ENCODE results near the gene FAM174C.

FAM174C gene

DNA sequence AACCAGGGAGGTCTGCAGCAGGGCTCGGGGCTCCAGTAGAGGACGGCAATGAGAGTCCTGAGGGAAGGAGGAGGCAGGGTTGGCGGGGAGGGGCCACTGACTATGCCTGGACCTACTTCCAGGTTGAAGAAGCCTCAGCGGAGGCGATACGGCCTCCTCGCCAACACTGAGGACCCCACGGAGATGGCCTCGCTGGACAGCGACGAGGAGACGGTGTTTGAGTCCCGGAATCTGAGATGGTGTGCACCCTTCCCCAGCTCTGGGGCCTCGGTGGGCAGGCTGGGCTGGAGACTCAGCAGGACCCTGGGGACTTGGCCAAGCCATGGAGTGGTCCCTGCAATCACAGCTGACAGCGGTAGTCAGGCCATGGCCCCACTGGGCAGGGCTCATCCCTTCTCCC, 1.7 kb downstream of the FAM174C start:
- peak overlapping the region; percentile 99 for H3K27ac ChIP-seq

DNA sequence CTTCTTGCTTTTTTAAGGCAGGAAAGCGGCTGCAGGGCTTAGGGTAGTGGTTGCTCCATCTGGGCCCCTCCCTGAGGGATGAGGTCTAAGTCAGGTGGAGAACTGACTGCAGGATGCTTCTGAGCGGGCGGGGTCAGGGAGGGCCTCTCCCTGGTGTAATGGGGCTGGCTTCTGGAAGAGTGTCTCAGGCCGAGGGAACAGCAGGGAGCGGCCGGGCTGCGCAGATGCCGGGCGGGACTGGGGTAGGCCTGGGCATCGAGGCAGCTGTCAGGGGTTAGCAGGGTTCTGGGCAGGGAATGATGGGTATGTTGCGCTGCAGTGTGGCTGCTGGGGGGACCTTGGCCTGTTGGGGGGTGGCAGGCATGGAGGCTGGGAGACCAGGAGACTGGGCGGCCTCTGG, 2.7 kb downstream of the FAM174C start:
- H3K27ac ChIP-seq, result peak overlapping the region; percentile 99
- TF ChIP-seq ZFX (IDR thresholded peaks at IDR 0.05; ENCODE audit: borderline replicate concordance), result no peak
- TF ChIP-seq, protein P1, sequence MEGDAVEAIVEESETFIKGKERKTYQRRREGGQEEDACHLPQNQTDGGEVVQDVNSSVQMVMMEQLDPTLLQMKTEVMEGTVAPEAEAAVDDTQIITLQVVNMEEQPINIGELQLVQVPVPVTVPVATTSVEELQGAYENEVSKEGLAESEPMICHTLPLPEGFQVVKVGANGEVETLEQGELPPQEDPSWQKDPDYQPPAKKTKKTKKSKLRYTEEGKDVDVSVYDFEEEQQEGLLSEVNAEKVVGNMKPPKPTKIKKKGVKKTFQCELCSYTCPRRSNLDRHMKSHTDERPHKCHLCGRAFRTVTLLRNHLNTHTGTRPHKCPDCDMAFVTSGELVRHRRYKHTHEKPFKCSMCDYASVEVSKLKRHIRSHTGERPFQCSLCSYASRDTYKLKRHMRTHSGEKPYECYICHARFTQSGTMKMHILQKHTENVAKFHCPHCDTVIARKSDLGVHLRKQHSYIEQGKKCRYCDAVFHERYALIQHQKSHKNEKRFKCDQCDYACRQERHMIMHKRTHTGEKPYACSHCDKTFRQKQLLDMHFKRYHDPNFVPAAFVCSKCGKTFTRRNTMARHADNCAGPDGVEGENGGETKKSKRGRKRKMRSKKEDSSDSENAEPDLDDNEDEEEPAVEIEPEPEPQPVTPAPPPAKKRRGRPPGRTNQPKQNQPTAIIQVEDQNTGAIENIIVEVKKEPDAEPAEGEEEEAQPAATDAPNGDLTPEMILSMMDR (IDR thresholded peaks at IDR 0.05), result no peak

More for the DNA sequence above, 1.7 kb downstream of the FAM174C start:
- TF ChIP-seq, protein P1 (IDR thresholded peaks at IDR 0.05), result no peak
- TF ChIP-seq ZFX (IDR thresholded peaks at IDR 0.05; ENCODE audit: borderline replicate concordance), result no peak

DNA sequence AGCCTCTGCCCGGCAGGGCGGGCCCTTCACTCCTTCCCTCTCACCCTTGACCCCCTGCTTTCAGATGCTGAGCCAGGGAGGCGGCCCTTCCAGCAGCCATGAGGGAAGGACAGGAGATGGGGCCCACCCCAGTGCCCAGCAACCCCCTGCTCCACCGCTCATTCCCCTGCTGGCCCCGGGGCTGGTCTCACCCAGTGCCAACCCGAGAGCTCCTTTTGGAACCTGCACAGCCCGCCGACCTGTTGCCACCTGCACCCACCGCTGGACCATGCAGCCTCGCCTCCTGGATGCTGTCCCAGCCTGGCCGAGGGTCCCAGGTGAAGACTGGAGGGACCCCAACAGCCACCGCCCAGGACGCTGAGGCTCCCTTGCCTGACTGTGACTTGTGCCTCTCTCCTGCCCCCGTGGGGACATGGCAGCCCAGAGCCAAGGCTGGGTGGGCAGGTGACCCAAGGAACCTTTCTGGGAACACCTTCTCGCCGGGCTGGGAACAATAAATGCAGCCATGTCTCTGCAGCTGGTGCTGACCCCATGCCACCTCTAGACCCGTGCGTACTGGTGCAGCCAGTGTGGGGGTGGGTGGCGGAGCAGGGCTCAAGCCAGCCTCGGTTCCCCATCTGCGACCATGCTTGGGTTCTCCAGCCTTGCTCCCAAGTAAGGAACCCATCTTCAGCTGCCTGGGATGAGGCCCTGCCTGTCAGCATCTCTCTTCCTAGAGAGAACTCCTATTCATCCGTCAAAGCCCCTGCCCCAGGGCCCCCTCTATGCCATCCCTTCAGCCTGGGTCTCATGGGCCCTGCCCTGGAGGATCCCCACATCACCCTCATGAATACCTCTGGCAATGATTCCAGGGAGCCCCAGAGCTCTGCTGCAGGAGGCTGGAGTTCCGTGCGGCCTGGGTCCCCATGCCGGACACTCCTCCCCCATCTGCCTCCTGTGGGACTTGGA, 3.7 kb downstream of the FAM174C start:
- TF ChIP-seq ZFX (IDR thresholded peaks at IDR 0.05; ENCODE audit: borderline replicate concordance), result no peak
- TF ChIP-seq, protein P1 (IDR thresholded peaks at IDR 0.05), result no peak
- peak overlapping the region; percentile 49; the same call in 1 of the 2 replicates for H3K27ac ChIP-seq

DNA sequence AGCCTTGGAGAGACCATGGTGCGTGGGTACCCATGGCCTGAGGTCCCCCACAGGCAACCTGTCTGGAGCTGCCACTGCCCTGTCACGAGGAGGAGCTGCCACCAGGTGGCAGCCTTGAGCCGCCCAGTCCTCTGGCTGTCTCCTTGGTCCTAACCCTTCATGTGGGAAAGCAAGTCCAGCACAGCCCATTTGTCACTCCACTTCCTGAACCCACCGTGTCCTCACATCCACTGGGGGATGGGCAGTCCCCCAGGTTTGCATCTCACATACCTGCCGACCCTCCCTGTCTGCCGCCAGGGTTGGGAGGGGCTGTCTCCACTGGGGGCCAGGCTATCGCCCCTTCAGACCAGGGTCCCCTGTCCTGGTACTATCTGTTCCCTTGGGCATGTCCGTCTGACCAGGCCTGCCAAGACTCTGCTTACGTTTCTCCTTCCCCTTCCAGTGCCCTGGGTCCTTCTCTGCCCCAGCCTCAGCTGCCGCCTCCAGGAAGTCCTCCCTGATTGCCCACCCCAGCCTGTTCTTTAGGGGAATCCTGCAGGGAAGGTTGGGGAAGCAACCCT, 4.5 kb downstream of the FAM174C start:
- H3K27ac ChIP-seq, result peak overlapping the region; percentile 49
- no peak for TF ChIP-seq ZFX (IDR thresholded peaks at IDR 0.05; ENCODE audit: borderline replicate concordance)
- TF ChIP-seq, protein P1 (IDR thresholded peaks at IDR 0.05), result peak; percentile 98

DNA sequence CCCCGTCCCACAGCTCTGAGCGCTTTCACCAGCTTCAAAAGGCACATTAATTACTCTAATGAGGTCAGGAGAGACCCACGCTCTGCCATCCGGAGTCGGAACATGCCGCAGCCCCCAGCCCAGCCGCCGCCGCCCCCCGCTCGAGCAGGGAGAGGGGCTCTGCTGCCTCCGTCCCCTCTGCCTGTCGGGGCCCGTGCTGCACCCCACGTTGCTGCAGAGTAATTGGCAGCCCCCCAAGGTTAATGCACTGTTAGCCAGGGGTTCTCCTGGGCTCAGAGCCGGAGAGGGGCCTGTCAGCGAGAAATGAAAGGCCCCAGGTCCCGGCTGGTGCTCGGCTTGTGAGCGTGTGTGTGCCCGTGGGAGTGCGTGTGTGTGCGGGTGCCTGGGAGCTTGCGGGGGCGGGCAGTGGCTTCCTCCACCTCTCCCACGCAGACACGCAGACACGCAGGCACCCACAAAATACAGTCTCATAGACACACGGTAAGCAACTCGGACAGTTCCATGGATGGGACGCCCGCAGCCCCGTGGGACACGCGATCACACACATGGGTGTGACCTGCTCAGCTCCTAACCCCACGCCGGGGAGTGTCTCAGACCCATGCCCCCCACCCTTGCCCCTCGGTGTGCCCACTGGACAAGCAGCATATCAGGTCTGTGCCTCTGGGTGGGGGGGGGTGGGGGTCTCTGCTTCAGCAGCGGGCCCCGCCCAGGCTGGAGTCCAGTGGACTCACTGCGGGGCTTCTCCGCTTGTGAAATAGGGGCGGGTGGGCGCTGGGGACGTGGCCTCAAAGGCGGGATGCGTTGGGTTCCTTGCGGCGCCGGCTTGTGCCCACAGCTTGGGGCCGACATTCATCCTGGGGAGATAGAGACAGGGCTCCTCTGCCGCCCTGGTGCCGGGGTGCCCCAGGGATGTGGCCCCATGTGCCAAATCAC, 5.6 kb downstream of the FAM174C start:
- TF ChIP-seq, protein P1 (IDR thresholded peaks at IDR 0.05), result no peak
- TF ChIP-seq ZFX (IDR thresholded peaks at IDR 0.05; ENCODE audit: borderline replicate concordance), result no peak
- peak overlapping the region; percentile 49; the same call in 1 of the 2 replicates for H3K27ac ChIP-seq

DNA sequence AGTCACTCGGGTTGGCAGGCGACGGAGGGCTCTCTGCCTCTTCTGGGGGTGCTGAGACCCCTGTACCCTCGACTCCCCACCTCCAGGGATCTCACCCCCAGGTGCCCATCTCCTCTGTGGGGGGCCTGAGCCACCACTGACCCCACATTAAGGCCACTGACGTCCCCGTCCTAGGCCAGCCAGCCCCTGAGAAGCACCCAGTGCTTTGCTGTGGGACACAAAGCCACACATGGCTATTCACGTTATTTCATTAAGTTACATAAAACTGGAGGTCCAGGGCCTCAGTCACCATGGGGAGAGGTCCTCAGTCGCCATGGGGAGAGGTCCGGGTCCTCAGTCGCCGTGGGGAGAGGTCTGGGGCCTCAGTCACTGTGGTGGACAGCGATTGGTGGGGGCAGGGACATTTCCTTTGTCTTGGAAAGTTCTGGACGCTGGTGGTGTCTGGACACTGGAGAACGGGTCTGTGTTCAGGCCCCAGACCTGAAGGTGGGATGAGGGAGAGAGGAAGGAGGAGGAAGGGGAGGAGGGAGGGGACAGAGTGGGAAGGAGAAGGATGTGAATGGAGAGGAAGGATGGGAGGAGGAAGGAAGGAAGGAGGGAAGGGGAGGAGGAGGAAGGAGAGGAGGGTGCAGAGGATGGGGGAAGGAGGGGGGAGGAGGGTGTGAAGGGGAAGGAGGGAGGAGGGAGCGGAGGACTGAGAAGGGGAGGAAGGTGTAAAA, 6.4 kb downstream of the FAM174C start:
- H3K27ac ChIP-seq, result no peak overlapping the region
- no peak for TF ChIP-seq ZFX (IDR thresholded peaks at IDR 0.05; ENCODE audit: borderline replicate concordance)
- TF ChIP-seq, protein P1 (IDR thresholded peaks at IDR 0.05), result no peak
